Ovary (tissue), 10 donors: Measurements from ENCODE around the gene KIAA1671. TPM values are rescaled to one million over a fixed set of nuclear protein-coding genes. Genes with fewer than 3 reads are reported as not detected.
"Not testable (repeated sequence)": the region's sequence is repeated elsewhere in the genome, so short reads cannot be mapped to it uniquely, and the experiment has no call there.

Source experiments
- DNase-seq, 5 donors: peaks; one replicate each; pipeline ENCODE4 v3.0.0-alpha.2; 2019 to 2020
- H3K27ac ChIP-seq, 2 donors: fragments of 200-600 bp; one replicate each; pipeline versions ENCODE4 v1.5.1 to v1.8.0; 2019 to 2022
- H3K27me3 ChIP-seq: fragments of 200-600 bp; one replicate; pipeline ENCODE4 v1.8.0; 2022
- H3K36me3 ChIP-seq: fragments of 200-600 bp; sonication (generic); one replicate; pipeline ENCODE4 v1.5.1; 2019
- H3K4me1 ChIP-seq: one replicate; pipeline ENCODE4 v1.8.1; 2013; ENCODE audit warnings: mild to moderate bottlenecking, moderate library complexity; ENCODE audit not compliant: insufficient read depth
- H3K4me3 ChIP-seq: fragments of 200-600 bp; sonication (generic); one replicate; pipeline ENCODE4 v1.5.1; 2017
- H3K9me3 ChIP-seq, 2 donors: fragments of 200-600 bp in 1 of 2; sonication (generic) in 1 of 2; one replicate each; pipeline versions ENCODE4 v1.5.1 to v1.8.1; 2013 to 2019; ENCODE audit warnings: mild to moderate bottlenecking in 1 of 2, moderate library complexity in 1 of 2
- EP300 ChIP-seq: sonication (generic); formaldehyde crosslinking; IDR thresholded peaks from one replicate; pipeline ENCODE4 v1.6.1; 2017; ENCODE audit warnings: antibody characterized with exemption
- POLR2A ChIP-seq: fragments of 450-650 bp; IDR thresholded peaks from one replicate; pipeline ENCODE4 v1.6.1; 2017; ENCODE audit warnings: antibody characterized with exemption, mild to moderate bottlenecking, moderate library complexity
- WGBS, 3 donors: extraction: QIAGEN DNeasy Blood & Tissue Kit in 1 of 3; methylation state at CpG; one replicate each; pipeline versions ENCODE4 v1.1.5 to v1.1.7; 2013 to 2017; 5-methylcytosine and 5-hydroxymethylcytosine counted together
- intact Hi-C, 4 donors: fragments of 100-400 bp; cut with DNase I; formaldehyde crosslinking; loops; one replicate each; pipeline versions ENCODE4 v1.11.0 to v1.15.1; 2022 to 2023
- long read RNA-seq, 3 donors: library from polyadenylated mRNA in 2 of 3; unstranded in 2 of 3; transcript quantifications; one replicate each; pipeline ENCODE4 v2.0.0 and lab custom pipeline, GENCODE V29; 2021 to 2026
- polyA plus RNA-seq, 2 donors: library from polyadenylated mRNA; stranded (reverse); fragments of 200-250 nt in 1 of 2; fragments of 350-450 nt in 1 of 2; fragmentation: Illumina TruSeq in 1 of 2; extraction: RNeasy Lipid Tissue Mini Kit (QIAGEN cat#74804) in 1 of 2; gene quantifications; one replicate each; pipeline ENCODE4 v1.2.3, GENCODE V29; 2013 to 2014
- total RNA-seq, 7 donors: library from RNA; depleted of rRNA in 2 of 7; stranded (reverse); fragments of >200 nt in 2 of 7; fragmentation: NEBNext Ultra II Directional in 3 of 7; extraction: Animal tissue kit (Norgen Biotek cat#: 25700) in 3 of 7; gene quantifications; one replicate each; pipeline versions ENCODE4 v1.1.0 to v1.2.4, GENCODE V29; 2016 to 2023
- TF ChIP-seq, protein P1 (sequence below), 3 donors: fragments of 450-650 bp in 2 of 3; fragments of 200-600 bp in 1 of 3; IDR thresholded peaks; one replicate each; pipeline versions ENCODE4 v1.5.1 to v1.8.0; 2016 to 2022; ENCODE audit warnings: antibody characterized with exemption in 3 of 3, mild to moderate bottlenecking in 1 of 3
- donor health status: DM: no; HTN: no; CAD: no; lungs with moderate emphysema.
- donor health status: DM: no; HTN: no; CAD: no.
- donor health status: Bipolar disorder and iron deficiency.
- donor health status: DM: yes; HTN: yes; CAD: no.
- donor health status: DM: no; HTN: no; CAD: no.
- donor health status: DM: yes; HTN: yes; CAD: no.

The KIAA1671 gene
- 10 to 100 TPM; 11.7 to 27.9 (median 24.6) TPM for total RNA-seq
- 10 to 100 TPM in 1 of 2 donors, 1 to 10 TPM in 1; 9.8 to 22.8 TPM for polyA plus RNA-seq
- long read RNA-seq, donor 1, partial matches to known transcripts: 2 of 17 reads
- long read RNA-seq, donor 1, other reads (novel, unspliced or antisense): 15 of 17 reads
- long read RNA-seq, donor 2: 0 reads
- long read RNA-seq, donor 3, full-length matches to known transcripts: 2 of 16 reads
- long read RNA-seq, donor 3, partial matches to known transcripts: 1 of 16 reads
- long read RNA-seq, donor 3, other reads (novel, unspliced or antisense): 13 of 16 reads

- H3K4me1 ChIP-seq: peaks cover 2% of the 10 kb centered on the region
- peak within 1 kb of the TSS; percentile 65 to 69 for H3K27ac ChIP-seq
- peak within 1 kb of the TSS; percentile 54 for H3K4me3 ChIP-seq
- 1 to 5% (median 2%) methylated on average over 24 to 71 of the region's 71 CpGs for WGBS, 3 donors
- no peaks in the 10 kb centered on the region for H3K36me3 ChIP-seq
- H3K9me3 ChIP-seq: no peaks in the 10 kb centered on the region
- intact Hi-C loops: loop anchor here (1.0 to 5.0 kb wide), 4 partner anchors 75 to 97 kb away; no protein-coding TSS in a partner anchor
- TF ChIP-seq EP300 (no peak), POLR2A (peak; percentile 39)
- TF ChIP-seq, protein P1, sequence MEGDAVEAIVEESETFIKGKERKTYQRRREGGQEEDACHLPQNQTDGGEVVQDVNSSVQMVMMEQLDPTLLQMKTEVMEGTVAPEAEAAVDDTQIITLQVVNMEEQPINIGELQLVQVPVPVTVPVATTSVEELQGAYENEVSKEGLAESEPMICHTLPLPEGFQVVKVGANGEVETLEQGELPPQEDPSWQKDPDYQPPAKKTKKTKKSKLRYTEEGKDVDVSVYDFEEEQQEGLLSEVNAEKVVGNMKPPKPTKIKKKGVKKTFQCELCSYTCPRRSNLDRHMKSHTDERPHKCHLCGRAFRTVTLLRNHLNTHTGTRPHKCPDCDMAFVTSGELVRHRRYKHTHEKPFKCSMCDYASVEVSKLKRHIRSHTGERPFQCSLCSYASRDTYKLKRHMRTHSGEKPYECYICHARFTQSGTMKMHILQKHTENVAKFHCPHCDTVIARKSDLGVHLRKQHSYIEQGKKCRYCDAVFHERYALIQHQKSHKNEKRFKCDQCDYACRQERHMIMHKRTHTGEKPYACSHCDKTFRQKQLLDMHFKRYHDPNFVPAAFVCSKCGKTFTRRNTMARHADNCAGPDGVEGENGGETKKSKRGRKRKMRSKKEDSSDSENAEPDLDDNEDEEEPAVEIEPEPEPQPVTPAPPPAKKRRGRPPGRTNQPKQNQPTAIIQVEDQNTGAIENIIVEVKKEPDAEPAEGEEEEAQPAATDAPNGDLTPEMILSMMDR (IDR thresholded peaks at IDR 0.05): peak; percentile 96 to 98 (median 97)
- no peaks in the 10 kb centered on the region for H3K27me3 ChIP-seq
- peak; percentile 89 to 94 (median 92) for DNase-seq
Measured at GRCh38 chr22:24951942-24952836, at the start of gene KIAA1671. Gene KIAA1671, plus strand, starts transcription at chr22:24952716. Its CDS starts 75,284 bp downstream, at chr22:25028000.

DNA sequence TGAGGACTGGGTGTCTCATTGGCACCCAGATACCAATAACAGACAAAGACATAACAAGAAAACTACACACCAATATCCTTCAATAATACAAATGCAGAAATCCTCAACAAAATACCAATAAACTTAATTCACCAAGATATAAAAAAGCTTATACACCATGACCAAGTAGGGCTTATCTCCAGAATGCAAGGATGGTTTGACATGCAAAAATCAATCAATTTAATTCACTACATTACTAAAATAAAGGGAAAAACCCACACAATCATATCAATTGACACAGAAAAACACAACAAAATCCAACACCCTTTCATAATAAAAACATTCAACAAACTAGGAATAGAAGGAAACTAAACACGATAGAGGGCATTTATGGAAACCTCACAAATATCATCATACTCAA lies 46.6 kb upstream of the KIAA1671 start:
- no peak overlapping the region for H3K27ac ChIP-seq
- intact Hi-C loops: no loop called here

GRCh38 chr22:24907101-24907500 lies 45.4 kb upstream of the KIAA1671 start:
- H3K27ac ChIP-seq, H3K4me1 ChIP-seq, H3K27me3 ChIP-seq, H3K4me3 ChIP-seq, H3K36me3 ChIP-seq, H3K9me3 ChIP-seq, DNase-seq, intact Hi-C loops: not testable (repeated sequence)
- WGBS, 3 donors: 94 to 98% (median 95%) methylated on average over 3 of the region's 3 CpGs

More for the DNA sequence above, 46.6 kb upstream of the KIAA1671 start:
- TF ChIP-seq EP300 (no peak), POLR2A (no peak)
- TF ChIP-seq, protein P1 (IDR thresholded peaks at IDR 0.05): no peak
- no peak for DNase-seq
- Histone ChIP-seq H3K27me3 (no peaks in the 10 kb centered on the region), H3K9me3 (no peaks in the 10 kb centered on the region), H3K36me3 (no peaks in the 10 kb centered on the region), H3K4me3 (no peak overlapping the region), H3K4me1 (no peaks in the 10 kb centered on the region)
- 93 to 100% (median 95%) methylated on average over 1 of the region's 1 CpG for WGBS, 3 donors

GRCh38 chr22:24920029-24920428 lies 32.5 kb upstream of the KIAA1671 start:
- Histone ChIP-seq H3K27me3 (no peaks in the 10 kb centered on the region), H3K9me3 (no peaks in the 10 kb centered on the region), H3K36me3 (no peaks in the 10 kb centered on the region), H3K4me3 (no peak overlapping the region), H3K4me1 (no peaks in the 10 kb centered on the region), H3K27ac (no peak overlapping the region)
- TF ChIP-seq POLR2A (no peak), EP300 (no peak)
- TF ChIP-seq, protein P1 (IDR thresholded peaks at IDR 0.05): no peak
- DNase-seq: no peak
- 89 to 94% (median 93%) methylated on average over 4 of the region's 4 CpGs for WGBS, 3 donors
- intact Hi-C loops: no loop called here
